Ovary (tissue), 3 donors: Measurements from ENCODE around the gene KIAA1755.

ENCODE experiments used
- POLR2A ChIP-seq: fragments of 450-650 bp; IDR thresholded peaks from one replicate; pipeline ENCODE4 v1.6.1; 2017; ENCODE audit warnings: antibody characterized with exemption, mild to moderate bottlenecking, moderate library complexity
- TF ChIP-seq, protein P1 (sequence below), 3 donors: fragments of 450-650 bp in 2 of 3; fragments of 200-600 bp in 1 of 3; IDR thresholded peaks; one replicate each; pipeline versions ENCODE4 v1.5.1 to v1.8.0; 2016 to 2022; ENCODE audit warnings: antibody characterized with exemption in 3 of 3, mild to moderate bottlenecking in 1 of 3
- donor health status: DM: no; HTN: no; CAD: no.

DNA sequence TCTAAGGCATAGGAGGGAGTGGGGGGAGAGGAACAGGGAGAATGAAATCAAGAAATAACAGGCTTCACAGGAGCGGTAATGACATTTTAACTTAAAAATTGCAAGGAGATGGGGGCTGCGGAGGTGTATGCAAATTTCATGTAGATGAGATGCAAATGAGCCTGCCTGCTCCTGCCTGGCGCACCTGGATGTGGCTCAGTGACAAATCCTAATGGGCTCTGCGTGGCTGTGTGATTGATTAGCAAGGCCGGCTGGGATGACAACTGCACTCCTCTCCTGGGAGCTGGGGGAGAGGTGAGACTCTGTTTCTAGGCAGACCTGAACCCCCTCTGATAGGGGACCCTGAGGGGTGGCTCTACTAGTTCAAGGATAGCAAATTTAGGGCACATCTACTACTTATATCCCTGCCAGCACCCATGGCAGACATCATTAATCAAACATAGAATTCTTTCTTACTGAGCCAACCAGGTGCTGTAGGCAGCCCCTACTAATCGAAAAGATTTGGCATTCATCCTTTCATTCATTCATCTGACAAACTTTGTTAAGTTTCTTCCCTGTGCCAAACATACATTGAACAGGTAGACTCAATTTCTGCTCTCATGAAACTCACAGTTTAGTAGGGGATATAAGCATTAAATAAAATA is 57.1 kb downstream of the KIAA1755 start:
- TF ChIP-seq, protein P1, sequence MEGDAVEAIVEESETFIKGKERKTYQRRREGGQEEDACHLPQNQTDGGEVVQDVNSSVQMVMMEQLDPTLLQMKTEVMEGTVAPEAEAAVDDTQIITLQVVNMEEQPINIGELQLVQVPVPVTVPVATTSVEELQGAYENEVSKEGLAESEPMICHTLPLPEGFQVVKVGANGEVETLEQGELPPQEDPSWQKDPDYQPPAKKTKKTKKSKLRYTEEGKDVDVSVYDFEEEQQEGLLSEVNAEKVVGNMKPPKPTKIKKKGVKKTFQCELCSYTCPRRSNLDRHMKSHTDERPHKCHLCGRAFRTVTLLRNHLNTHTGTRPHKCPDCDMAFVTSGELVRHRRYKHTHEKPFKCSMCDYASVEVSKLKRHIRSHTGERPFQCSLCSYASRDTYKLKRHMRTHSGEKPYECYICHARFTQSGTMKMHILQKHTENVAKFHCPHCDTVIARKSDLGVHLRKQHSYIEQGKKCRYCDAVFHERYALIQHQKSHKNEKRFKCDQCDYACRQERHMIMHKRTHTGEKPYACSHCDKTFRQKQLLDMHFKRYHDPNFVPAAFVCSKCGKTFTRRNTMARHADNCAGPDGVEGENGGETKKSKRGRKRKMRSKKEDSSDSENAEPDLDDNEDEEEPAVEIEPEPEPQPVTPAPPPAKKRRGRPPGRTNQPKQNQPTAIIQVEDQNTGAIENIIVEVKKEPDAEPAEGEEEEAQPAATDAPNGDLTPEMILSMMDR (IDR thresholded peaks at IDR 0.05): no peak
- no peak for TF ChIP-seq POLR2A
